ENCODE results near the gene KRT8. TPM values are rescaled to one million over a fixed set of nuclear protein-coding genes. Genes with fewer than 3 reads are reported as not detected.

Gene KRT8
- total and polyA plus RNA-seq, 2 of the 13 experiments (the other 11 are each of a cell fraction or from before 2014, with no cell fraction given), result 498 to 718 TPM

- 0 out of 2 replicates have a peak, but pooled peaks have one; percentile 29 for TF ChIP-seq SNAPC4 (CRISPR knock-in tag; IDR thresholded peaks at IDR 0.05)
- TF ChIP-seq POLR2A (IDR thresholded peaks at IDR 0.05; ENCODE audit: insufficient read depth in 1 of 2, low read depth in 2 of 2, low read length in 2 of 2), result peak in 1 of 2 experiments; percentile 1; a peak in 3 of 4 replicates
- TF ChIP-seq PTBP1 (IDR thresholded peaks at IDR 0.05; ENCODE audit: low read depth, low read length, poor library complexity, severe bottlenecking), result no peak
- peak; percentile 59; the same call in 1 of the 2 replicates for TF ChIP-seq PHF8 (CRISPR knock-in tag; IDR thresholded peaks at IDR 0.05)
- TF ChIP-seq AHR (CRISPR knock-in tag; IDR thresholded peaks at IDR 0.05), result no peak
- TF ChIP-seq KDM3A (CRISPR knock-in tag; IDR thresholded peaks at IDR 0.05; ENCODE audit: low read depth), result 0 out of 2 replicates have a peak, but pooled peaks have one; percentile 55
- no peak for TF ChIP-seq ZSCAN20 (CRISPR knock-in tag; IDR thresholded peaks at IDR 0.05; ENCODE audit: borderline replicate concordance)
- no peak for TF ChIP-seq SSRP1 (CRISPR knock-in tag; IDR thresholded peaks at IDR 0.05)
- 0 out of 2 replicates have a peak, but pooled peaks have one; percentile 14 for TF ChIP-seq HNF1B (CRISPR knock-in tag; IDR thresholded peaks at IDR 0.05)
- TF ChIP-seq FOXO1 (CRISPR knock-in tag; IDR thresholded peaks at IDR 0.05), result no peak
- TF ChIP-seq HNRNPL (IDR thresholded peaks at IDR 0.05; ENCODE audit: low read depth, low read length), result 0 out of 2 replicates have a peak, but pooled peaks have one; percentile 58
- no peak for TF ChIP-seq ZNF713 (CRISPR knock-in tag; IDR thresholded peaks at IDR 0.05)
- no peak for TF ChIP-seq EZH2 (conservative IDR thresholded peaks at IDR 0.05; ENCODE audit: low read depth, low read length)
- TF ChIP-seq ZBTB7A (CRISPR knock-in tag; IDR thresholded peaks at IDR 0.05), result 0 out of 2 replicates have a peak, but pooled peaks have one; percentile 19
- TF ChIP-seq ZGPAT (CRISPR knock-in tag; IDR thresholded peaks at IDR 0.05), result 0 out of 2 replicates have a peak, but pooled peaks have one; percentile 45
- peak; percentile 62 for TF ChIP-seq POGZ (CRISPR knock-in tag; IDR thresholded peaks at IDR 0.05)
- peak; percentile 39; the same call in 1 of the 2 replicates for TF ChIP-seq KLF12 (CRISPR knock-in tag; IDR thresholded peaks at IDR 0.05; ENCODE audit: borderline replicate concordance)
- peak; percentile 36; the same call in 1 of the 2 replicates for TF ChIP-seq PITX1 (CRISPR knock-in tag; IDR thresholded peaks at IDR 0.05)
- TF ChIP-seq HNRNPK (IDR thresholded peaks at IDR 0.05; ENCODE audit: low read depth, low read length, poor library complexity, severe bottlenecking), result peak; percentile 91
- TF ChIP-seq TBX2 (CRISPR knock-in tag; IDR thresholded peaks at IDR 0.05; ENCODE audit: borderline replicate concordance), result peak; percentile 42; the same call in 1 of the 2 replicates
- peak; percentile 48; the same call in 1 of the 2 replicates for TF ChIP-seq ZNF768 (CRISPR knock-in tag; IDR thresholded peaks at IDR 0.05)
- TF ChIP-seq MIXL1 (CRISPR knock-in tag; IDR thresholded peaks at IDR 0.05), result no peak
- no peak for TF ChIP-seq TGIF2 (CRISPR knock-in tag; IDR thresholded peaks at IDR 0.05)
- TF ChIP-seq NFKB2 (CRISPR knock-in tag; IDR thresholded peaks at IDR 0.05; ENCODE audit: borderline replicate concordance), result peak; percentile 28; the same call in 1 of the 2 replicates
Observed at GRCh38 chr12:52903285-52903854, 1.5 kb downstream of the KRT8 start (continued).
